GM23248 (cell line): Measurements from ENCODE around the gene GNB1. TPM values are rescaled to one million over a fixed set of nuclear protein-coding genes. Genes with fewer than 3 reads are reported as not detected.

Experiments
- DNase-seq: peaks from one replicate; pipeline ENCODE4 v3.0.0-alpha.2; 2015
- H2AFZ ChIP-seq: fragments of 200-600 bp; sonication (generic); 2 replicates; pipeline ENCODE4 v1.6.1; 2016; ENCODE audit warnings: antibody characterized with exemption
- H3F3A ChIP-seq: fragments of 200-600 bp; sonication (generic); 2 replicates; pipeline ENCODE4 v1.6.1; 2016; ENCODE audit warnings: mild to moderate bottlenecking, antibody characterized with exemption, mixed run types; ENCODE audit not compliant: insufficient read depth
- H3K27ac ChIP-seq: fragments of 200-600 bp; sonication (generic); 2 replicates; pipeline ENCODE4 v1.5.1; 2016; ENCODE audit warnings: mild to moderate bottlenecking
- H3K27me3 ChIP-seq: fragments of 200-600 bp; sonication (generic); replicated peaks from 2 replicates; pipeline ENCODE4 v1.6.1; 2016; ENCODE audit warnings: mild to moderate bottlenecking; ENCODE audit not compliant: insufficient read depth
- H3K36me3 ChIP-seq: fragments of 200-600 bp; sonication (generic); 2 replicates; pipeline ENCODE4 v1.6.1; 2016; ENCODE audit warnings: low read depth, mild to moderate bottlenecking
- H3K4me1 ChIP-seq: fragments of 200-600 bp; sonication (generic); 2 replicates; pipeline ENCODE4 v1.6.1; 2016; ENCODE audit warnings: mild to moderate bottlenecking; ENCODE audit not compliant: insufficient read depth
- H3K4me2 ChIP-seq: fragments of 200-600 bp; sonication (generic); one replicate; pipeline ENCODE4 v1.6.1; 2016; ENCODE audit warnings: mild to moderate bottlenecking; ENCODE audit not compliant: unreplicated experiment
- H3K4me3 ChIP-seq: fragments of 200-600 bp; sonication (generic); 2 replicates; pipeline ENCODE4 v1.5.1; 2016; ENCODE audit warnings: mild to moderate bottlenecking
- H3K79me2 ChIP-seq: fragments of 200-600 bp; sonication (generic); 2 replicates; pipeline ENCODE4 v1.6.1; 2016; ENCODE audit warnings: mild to moderate bottlenecking; ENCODE audit not compliant: insufficient read depth
- H3K9ac ChIP-seq: fragments of 200-600 bp; sonication (generic); 2 replicates; pipeline ENCODE4 v1.6.1; 2016; ENCODE audit warnings: mild to moderate bottlenecking
- H3K9me2 ChIP-seq: fragments of 200-600 bp; sonication (generic); 2 replicates; pipeline ENCODE4 v1.6.1; 2016; ENCODE audit warnings: mixed run types, mild to moderate bottlenecking, moderate library complexity; ENCODE audit not compliant: insufficient read depth
- H3K9me3 ChIP-seq: fragments of 200-600 bp; sonication (generic); one replicate; pipeline ENCODE4 v1.6.1; 2017; ENCODE audit warnings: low read depth
- H4K20me1 ChIP-seq: fragments of 200-600 bp; sonication (generic); 2 replicates; pipeline ENCODE4 v1.6.0; 2016; ENCODE audit not compliant: insufficient read depth
- EZH2 ChIP-seq: fragments of 200-600 bp; sonication (generic); IDR thresholded peaks from 2 replicates; pipeline ENCODE4 v1.6.1; 2018; ENCODE audit warnings: antibody characterized with exemption, mild to moderate bottlenecking; ENCODE audit not compliant: insufficient read depth, poor library complexity, severe bottlenecking
- EZH2phosphoT487 ChIP-seq: fragments of 200-600 bp; sonication (generic); IDR thresholded peaks from 2 replicates; pipeline ENCODE4 v1.6.1; 2018; ENCODE audit warnings: antibody characterized with exemption, moderate library complexity, mild to moderate bottlenecking, low read depth; ENCODE audit not compliant: insufficient read depth
- WGBS, 2 experiments: methylation state at CpG; one replicate each; pipeline ENCODE4 v1.1.6; 2015 to 2017; ENCODE audit warnings: low lambda C conversion rate in 2 of 2, low coverage in 1 of 2; ENCODE audit errors: missing lambda C conversion rate in 2 of 2; 5-methylcytosine and 5-hydroxymethylcytosine counted together
- in situ Hi-C: fragments of 300-500 bp; cut with MboI; formaldehyde crosslinking; loops from 2 replicates; pipeline ENCODE4 v1.15.0; 2020
- polyA plus RNA-seq: library from polyadenylated mRNA; unstranded; fragments of >200 nt; fragmentation: Nextera tagmentation; extraction: Ambion mirVana; gene quantifications from 2 replicates; pipeline ENCODE4 v1.2.1, GENCODE V29; 2016
- total RNA-seq: library from RNA; depleted of rRNA; stranded (reverse); fragments of >200 nt; shearing (Covaris generic); gene quantifications from 2 replicates; pipeline ENCODE4 v1.2.3, GENCODE V29; 2014

The GNB1 gene
- total and polyA plus RNA-seq, 2 experiments from 2014 or later, result 92.0 to 97.7 TPM

GRCh38 chr1:1924386-1924785 lies 33.5 kb upstream of the GNB1 start:
- no peak for DNase-seq
- H3K27me3 ChIP-seq, result no peaks in the 10 kb centered on the region
- no peaks in the 10 kb centered on the region for H3K9me2 ChIP-seq
- no peak overlapping the region for H3K27ac ChIP-seq
- WGBS, 2 experiments, result 15 to 21% methylated on average over 17 to 18 of the region's 18 CpGs
- no peak overlapping the region for H3K4me3 ChIP-seq
- no peak overlapping the region for H3K9ac ChIP-seq
- no peaks in the 10 kb centered on the region for H3K4me1 ChIP-seq
- no peaks in the 10 kb centered on the region for H3K36me3 ChIP-seq
- in situ Hi-C loops, result no loop called here
- no peaks in the 10 kb centered on the region for H4K20me1 ChIP-seq
- H3K4me2 ChIP-seq, result no peak overlapping the region
- H3K9me3 ChIP-seq, result no peaks in the 10 kb centered on the region
- no peak overlapping the region for H2AFZ ChIP-seq
- TF ChIP-seq EZH2phosphoT487 (no peak), EZH2 (no peak)
- no peaks in the 10 kb centered on the region for H3F3A ChIP-seq
- no peaks in the 10 kb centered on the region for H3K79me2 ChIP-seq

GRCh38 chr1:1922956-1923833 lies 32.3 kb upstream of the GNB1 start:
- no peaks in the 10 kb centered on the region for H3F3A ChIP-seq
- H3K9me2 ChIP-seq, result no peaks in the 10 kb centered on the region
- H3K79me2 ChIP-seq, result no peaks in the 10 kb centered on the region
- no peak overlapping the region for H3K4me2 ChIP-seq
- no peaks in the 10 kb centered on the region for H4K20me1 ChIP-seq
- no peaks in the 10 kb centered on the region for H3K36me3 ChIP-seq
- no peak for DNase-seq
- no peak overlapping the region for H3K9ac ChIP-seq
- H3K4me1 ChIP-seq, result no peaks in the 10 kb centered on the region
- 68 to 73% methylated on average over 18 to 29 of the region's 29 CpGs for WGBS, 2 experiments
- no peaks in the 10 kb centered on the region for H3K27me3 ChIP-seq
- no peak overlapping the region for H3K4me3 ChIP-seq
- in situ Hi-C loops, result no loop called here
- no peak overlapping the region for H3K27ac ChIP-seq
- H2AFZ ChIP-seq, result no peak overlapping the region
- H3K9me3 ChIP-seq, result no peaks in the 10 kb centered on the region
- TF ChIP-seq EZH2 (no peak), EZH2phosphoT487 (no peak)

GRCh38 chr1:1922702-1922955 lies 31.7 kb upstream of the GNB1 start:
- Histone ChIP-seq H3K36me3 (no peaks in the 10 kb centered on the region), H3K27me3 (no peaks in the 10 kb centered on the region), H3K27ac (no peak overlapping the region), H3K9me3 (no peaks in the 10 kb centered on the region), H3K79me2 (no peaks in the 10 kb centered on the region), H3F3A (no peaks in the 10 kb centered on the region), H3K4me3 (no peak overlapping the region), H3K4me2 (no peak overlapping the region), H2AFZ (no peak overlapping the region), H3K4me1 (no peaks in the 10 kb centered on the region), H4K20me1 (no peaks in the 10 kb centered on the region), H3K9ac (no peak overlapping the region), H3K9me2 (no peaks in the 10 kb centered on the region)
- in situ Hi-C loops, result no loop called here
- WGBS, 2 experiments, result 79 to 86% methylated on average over 6 of the region's 6 CpGs
- no peak for DNase-seq
- TF ChIP-seq EZH2, result no peak
- TF ChIP-seq EZH2phosphoT487, result no peak

DNA sequence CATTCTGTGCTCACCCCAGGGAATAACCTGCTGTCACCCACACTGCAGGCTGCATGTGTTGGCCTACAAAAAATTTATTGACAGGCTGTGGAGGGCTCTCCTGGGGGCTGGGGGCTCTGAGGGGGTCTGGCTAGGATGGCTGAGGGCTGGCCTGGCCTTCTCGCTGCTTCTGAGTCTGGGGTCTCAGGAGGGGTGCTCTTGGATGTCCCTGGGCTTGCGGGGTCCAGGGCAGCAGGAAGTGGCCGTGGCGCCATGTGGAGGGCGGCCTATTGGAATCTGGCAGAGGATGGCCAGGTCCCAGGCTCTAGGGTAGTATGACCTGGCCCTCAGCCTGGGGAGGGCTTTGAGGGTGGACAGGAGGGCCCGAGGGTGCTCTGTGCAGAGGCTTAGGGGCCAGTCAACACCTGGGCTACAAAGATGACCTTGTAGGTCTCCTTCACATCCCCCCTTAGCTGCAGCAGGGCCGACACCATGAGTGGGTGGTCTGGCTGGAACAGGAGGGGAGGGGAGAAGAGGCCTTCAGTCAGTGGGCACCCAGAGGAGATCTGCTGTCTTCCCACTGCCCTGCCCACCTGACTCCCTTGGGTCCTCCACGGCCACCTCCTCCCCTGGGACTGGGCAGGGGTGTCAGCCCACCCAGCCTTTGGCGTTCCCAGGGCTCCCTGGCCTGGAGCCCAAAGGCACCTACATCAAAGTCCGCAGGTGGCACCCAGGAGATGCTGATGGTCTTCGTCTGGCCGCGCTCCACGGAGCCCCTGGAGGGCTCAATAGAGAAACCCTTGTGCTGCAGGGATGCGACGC lies 31.2 kb upstream of the GNB1 start:
- no peak overlapping the region for H3K27ac ChIP-seq
- H3F3A ChIP-seq, result no peaks in the 10 kb centered on the region
- no peaks in the 10 kb centered on the region for H3K9me2 ChIP-seq
- no peak overlapping the region for H2AFZ ChIP-seq
- H3K4me2 ChIP-seq, result no peak overlapping the region
- H3K27me3 ChIP-seq, result no peaks in the 10 kb centered on the region
- 83 to 88% methylated on average over 12 to 16 of the region's 16 CpGs for WGBS, 2 experiments
- H3K9me3 ChIP-seq, result no peaks in the 10 kb centered on the region
- H3K4me1 ChIP-seq, result no peaks in the 10 kb centered on the region
- in situ Hi-C loops, result no loop called here
- no peak overlapping the region for H3K9ac ChIP-seq
- H3K79me2 ChIP-seq, result no peaks in the 10 kb centered on the region
- H3K4me3 ChIP-seq, result no peak overlapping the region
- TF ChIP-seq EZH2phosphoT487, result no peak
- TF ChIP-seq EZH2, result no peak
- H3K36me3 ChIP-seq, result no peaks in the 10 kb centered on the region
- H4K20me1 ChIP-seq, result no peaks in the 10 kb centered on the region
- no peak for DNase-seq
